NCI-H2227 (cell line): ENCODE data around the gene LTV1.
A peak's percentile ranks its signal among the peaks of the same experiment; 100 is the strongest.

Source experiments
- DNase-seq: peaks from one replicate; lab custom pipeline; 2025; ENCODE audit not compliant: unreplicated experiment; lab: John Stamatoyannopoulos, UW

Gene LTV1

GRCh38 chr6:143882401-143882930, 39.3 kb downstream of the LTV1 start:
- DNase-seq = no peak

GRCh38 chr6:143884216-143884900, 41.2 kb downstream of the LTV1 start:
- DNase-seq = no peak

DNA sequence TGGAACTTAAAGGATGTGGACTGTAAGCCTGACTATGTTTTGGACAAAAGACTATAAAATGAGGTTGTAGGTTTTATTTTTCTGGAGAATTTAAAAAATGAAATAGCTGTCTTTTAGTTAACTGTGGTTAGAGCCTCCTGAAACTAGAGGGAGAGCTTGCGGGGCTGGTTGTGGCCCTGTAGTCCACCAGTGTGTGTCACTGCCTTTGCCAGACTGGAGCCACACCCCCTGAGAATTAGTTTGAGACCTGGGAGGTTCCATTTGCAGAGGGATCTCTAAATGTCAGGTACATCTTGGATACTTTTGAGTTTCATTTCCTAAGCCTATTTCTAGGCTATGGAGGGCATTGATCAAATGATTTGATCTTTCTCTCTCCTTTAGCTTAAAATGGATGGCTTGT, 42.0 kb downstream of the LTV1 start:
- no peak for DNase-seq

DNA sequence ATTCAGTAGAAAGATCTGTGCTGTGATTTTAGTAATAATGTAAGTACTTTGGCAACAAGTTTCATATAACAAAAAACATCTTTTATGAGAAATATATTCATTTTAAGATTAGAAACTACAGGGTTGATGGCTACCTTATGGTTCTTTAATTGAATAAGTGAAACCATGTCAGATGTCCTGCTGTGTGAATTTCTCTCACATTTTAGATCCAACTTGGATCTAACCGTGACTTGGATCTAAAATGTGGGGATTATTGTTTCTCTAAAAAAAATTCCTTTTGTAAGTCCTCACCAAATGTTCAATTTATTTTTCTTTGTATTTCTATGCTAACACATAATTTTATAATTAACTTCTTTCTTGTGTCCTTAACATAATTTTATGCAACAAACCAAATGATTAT, 51.5 kb downstream of the LTV1 start:
- no peak for DNase-seq

- DNase-seq = peak; percentile 3
These were observed 53.2 kb downstream of the LTV1 start for GRCh38 chr6:143896126-143896860.

GRCh38 chr6:143900358-143900757, 57.2 kb downstream of the LTV1 start:
- DNase-seq = no peak

DNA sequence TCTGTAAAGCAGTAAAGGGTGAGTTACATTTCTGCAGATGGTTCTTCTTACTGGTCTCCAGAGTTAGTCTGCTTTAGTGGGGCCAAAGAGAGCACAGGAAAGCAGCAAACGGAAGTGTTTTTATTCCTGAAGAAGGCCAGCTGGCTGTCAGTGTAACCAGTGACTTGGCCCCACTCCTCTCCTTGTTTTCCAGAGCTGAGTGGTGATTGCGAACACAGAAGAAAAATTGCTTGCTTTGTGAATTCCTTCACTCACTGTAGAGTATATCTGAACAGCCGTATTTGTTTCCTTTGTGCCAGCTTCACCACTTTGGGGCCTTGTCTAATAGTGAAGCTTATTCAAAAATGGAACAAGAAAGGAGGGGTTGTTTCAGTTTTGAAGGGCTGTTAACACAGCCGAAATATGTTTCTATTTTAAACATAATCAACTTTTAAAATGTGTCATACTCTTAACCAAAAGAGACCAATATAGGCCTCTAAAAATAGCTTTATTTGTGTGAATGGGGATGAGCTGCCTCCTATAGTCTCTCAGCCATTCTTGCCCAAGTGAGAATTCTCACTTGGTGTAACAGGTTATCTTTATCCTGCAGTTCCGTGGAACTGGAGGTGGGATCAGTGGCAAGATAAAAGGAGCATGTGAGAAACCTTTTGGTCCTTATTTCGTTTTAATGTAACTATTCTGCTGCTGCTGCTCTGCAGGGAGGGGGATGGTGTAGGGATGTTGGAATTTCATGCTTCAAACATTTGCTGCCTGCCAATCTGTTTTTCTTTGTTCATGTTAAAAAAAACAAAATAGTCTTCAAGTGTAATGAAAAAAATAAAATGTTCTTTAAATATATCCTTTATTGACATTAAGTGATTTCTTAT, 59.0 kb downstream of the LTV1 start:
- no peak for DNase-seq

DNA sequence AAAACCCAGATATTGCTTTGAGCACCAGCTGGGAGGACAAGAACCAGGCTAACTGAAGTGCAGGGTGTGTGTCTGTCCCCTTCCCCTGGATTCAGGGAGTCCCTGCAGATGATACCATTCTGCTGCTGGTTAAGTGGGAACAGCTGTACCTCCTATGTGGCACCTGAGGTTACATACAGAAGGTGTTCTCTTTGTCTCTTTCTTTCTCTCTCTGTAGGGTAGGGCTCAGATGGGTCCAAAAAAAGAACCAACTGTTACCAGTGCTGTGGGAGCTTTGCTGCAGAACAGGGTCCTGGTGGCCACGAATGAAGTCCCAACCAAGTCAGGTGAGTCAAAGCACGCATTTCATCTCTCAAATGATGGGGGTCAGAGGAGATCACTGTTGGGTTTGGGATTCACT, 59.7 kb downstream of the LTV1 start:
- DNase-seq = no peak

DNA sequence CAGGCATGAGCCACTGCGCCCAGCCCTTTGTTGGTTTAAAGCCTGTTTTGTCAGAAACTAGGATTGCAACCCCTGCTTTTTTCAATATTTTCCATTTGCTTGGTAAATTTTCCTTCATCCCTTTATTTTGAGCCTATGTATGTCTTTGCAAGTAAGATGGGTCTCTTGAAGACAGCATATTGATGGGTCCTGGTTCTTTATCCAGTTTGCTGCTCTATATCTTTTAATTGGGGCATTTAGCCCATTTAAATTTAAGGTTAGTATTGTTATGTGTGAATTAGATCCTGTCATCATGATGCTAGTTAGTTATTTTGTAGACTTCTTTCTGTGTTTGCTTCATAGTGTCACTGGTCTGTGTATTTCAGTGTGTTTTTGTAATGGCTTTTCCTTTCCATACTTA, 67.9 kb downstream of the LTV1 start:
- DNase-seq = no peak

GRCh38 chr6:143912671-143913070, 69.5 kb downstream of the LTV1 start:
- no peak for DNase-seq
